GM19099 (cell line): ENCODE measurements around the gene KIF16B.

Experiments used
- POLR2A ChIP-seq: IDR thresholded peaks from 3 replicates; pipeline ENCODE4 v1.6.1; 2011; ENCODE audit warnings: low read depth; ENCODE audit not compliant: insufficient read length; ENCODE audit errors: extremely low read depth

Gene KIF16B

GRCh38 chr20:16573001-16573965 lies at the start of gene KIF16B:
KIF16B (minus strand) TSS chr20:16573448; CDS start chr20:16573275, 173 bp downstream.
- TF ChIP-seq POLR2A = peak; percentile 26

GRCh38 chr20:16622501-16622900 lies 49.3 kb upstream of the KIF16B start:
- TF ChIP-seq POLR2A = no peak

GRCh38 chr20:16621435-16622141 lies 48.3 kb upstream of the KIF16B start:
- no peak for TF ChIP-seq POLR2A

DNA sequence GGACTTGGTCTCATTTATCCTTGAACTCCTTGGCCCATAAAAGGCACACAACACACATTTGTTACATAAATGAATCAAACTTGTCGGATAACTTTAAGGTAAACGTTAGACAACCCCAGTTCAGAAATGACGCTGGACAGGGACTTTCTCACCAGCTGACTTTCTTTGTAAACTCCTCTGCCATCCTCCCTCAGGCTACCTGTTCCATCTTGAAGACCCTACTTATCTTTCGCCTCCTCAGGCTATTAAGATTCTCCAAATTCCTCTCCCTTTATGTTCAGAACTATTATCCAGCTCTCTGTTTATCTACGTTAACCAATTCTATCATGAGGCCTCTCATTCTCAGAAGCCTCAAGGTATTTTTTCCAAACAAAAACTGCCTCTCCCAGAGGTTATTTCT lies 47.7 kb upstream of the KIF16B start:
- no peak for TF ChIP-seq POLR2A

GRCh38 chr20:16619953-16620352 lies 46.7 kb upstream of the KIF16B start:
- no peak for TF ChIP-seq POLR2A

DNA sequence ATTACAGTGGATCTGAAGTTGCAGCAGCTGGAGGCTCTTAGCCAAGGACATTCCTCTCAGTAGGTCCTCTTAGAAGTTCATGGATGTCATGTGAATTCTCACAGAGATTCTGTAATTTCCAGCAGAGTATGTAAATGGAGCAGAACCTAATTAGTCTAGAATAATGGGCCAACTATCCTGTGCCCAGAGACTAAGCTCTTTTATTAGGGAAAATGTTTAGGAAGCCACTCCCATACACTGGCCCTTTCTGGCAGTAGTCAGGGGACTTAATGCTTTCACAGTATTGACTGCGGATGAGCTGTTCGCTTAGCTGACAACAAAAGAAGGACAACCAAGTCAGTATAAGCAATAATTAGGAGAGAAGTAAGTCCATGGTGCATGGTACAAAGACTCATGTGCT lies 43.8 kb upstream of the KIF16B start:
- TF ChIP-seq POLR2A = no peak

DNA sequence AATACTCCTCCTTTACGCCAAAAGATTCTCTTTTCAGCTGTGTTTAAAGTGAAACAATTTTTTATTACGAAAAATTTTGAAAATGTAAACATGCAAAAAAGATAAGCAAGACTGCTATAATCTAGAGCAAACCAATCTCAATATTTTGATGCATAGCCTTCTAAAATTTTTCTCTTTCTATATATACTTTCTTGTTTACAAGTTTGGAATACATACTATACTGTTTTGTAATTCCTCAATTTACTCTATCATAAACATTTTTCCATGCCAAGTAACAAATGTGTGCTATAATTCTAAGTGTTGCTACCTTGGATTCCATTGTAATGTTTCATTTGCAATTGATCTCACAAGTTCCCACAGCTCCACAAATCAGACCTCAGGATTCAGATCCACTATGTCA lies 43.1 kb upstream of the KIF16B start:
- TF ChIP-seq POLR2A = no peak

GRCh38 chr20:16615199-16615598 lies 42.0 kb upstream of the KIF16B start:
- TF ChIP-seq POLR2A = no peak

GRCh38 chr20:16613954-16614353 lies 40.7 kb upstream of the KIF16B start:
- no peak for TF ChIP-seq POLR2A

DNA sequence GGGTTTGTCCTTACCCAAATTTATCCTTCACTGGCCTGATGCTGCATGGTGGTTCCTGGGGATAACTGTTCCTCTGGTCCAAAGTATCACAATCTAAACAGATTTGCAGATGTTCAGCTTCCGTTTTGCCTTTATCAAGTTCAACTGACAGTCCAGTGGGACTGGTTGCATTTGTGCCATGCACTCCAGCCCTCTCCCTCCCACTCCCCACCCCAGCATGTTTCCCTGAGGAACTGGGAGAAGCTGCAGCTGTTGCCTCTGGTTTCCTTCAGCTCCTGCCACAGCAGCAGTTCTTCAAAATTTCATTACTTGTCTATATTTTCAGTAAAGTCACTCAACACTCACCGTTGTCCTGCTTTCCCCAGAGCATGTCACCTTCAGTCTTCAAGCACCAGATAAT lies 39.5 kb upstream of the KIF16B start:
- no peak for TF ChIP-seq POLR2A

DNA sequence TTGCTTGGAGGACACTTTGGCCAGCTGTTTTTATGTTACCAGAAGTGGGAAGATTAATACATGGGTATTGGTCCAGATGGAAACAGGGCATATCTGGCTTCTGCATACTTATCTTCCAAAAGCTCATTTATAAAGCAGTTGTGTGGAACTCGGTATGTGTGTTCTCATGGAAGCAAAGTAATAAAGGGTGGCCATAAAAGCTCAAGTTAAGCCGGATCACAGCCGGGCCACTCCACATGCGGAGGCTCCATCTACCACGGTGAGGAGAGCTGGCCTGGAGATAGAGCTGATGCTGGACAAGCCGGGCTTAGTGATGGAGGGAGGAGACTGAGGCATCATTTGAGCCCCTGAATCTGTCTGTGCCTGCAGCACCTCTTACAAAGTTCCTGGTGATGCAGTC lies 38.6 kb upstream of the KIF16B start:
- TF ChIP-seq POLR2A = no peak

DNA sequence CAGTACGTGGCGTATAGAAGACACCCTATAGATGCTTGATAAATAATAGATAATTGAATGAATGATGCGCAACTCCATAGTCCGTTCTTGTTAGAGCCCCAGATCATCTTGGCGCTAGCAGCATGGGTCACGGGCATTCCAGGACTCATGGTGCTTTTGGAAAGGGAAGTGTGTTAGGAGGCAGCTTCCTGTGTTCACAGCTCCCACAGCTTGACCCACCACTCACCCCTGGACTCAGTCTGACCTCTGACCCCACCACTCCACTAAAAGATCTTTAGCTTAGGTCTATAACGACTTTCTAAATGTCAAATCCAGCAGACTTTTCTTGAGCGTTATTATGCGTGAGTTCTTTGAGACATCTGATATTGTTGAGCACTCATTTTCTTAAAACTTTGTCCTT lies 35.8 kb upstream of the KIF16B start:
- TF ChIP-seq POLR2A = no peak

- TF ChIP-seq POLR2A = no peak
Observed at GRCh38 chr20:16608277-16608650, 35.0 kb upstream of the KIF16B start.

DNA sequence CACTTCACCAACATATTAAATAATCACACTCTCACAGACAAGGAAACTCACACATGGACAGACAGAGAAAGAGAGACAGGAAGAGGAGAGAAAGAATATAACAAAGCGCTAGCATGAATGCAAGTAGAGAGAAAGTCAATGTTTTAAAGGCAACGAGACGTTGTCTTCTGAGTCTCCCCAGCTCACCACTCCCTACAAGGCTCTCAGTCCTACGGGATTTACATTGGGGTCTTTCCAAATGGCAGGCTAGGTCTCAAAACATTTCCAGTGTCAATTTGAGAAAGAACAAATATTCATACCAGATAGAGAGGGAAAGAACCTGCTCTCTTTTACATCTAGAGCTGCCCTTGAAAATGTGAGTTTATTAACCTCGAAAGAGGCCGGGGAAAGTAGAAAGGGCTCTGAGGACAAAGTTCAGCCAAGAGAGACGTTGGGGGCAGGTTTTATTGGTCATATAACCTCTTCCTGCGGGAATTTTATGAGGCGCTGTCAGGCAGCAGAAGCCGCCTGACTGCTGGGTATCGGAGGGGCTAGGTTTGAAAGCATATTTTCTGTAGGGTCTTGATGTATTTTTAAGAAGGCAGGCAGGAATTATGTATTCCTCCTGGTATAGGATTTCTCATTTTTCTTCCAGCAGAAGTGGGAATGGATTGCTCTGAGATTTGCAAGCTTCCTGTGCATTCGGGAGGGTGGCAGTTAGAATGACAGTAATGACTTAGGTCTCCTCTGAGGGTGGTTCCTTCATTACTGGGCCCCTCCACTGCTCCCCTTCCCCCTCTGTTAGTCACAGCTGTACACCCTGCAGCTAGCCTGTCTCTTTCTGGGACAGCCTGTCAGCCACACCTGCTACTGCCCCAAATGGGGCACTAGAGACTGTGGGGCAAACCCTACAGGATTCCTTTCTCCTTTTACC lies 34.4 kb upstream of the KIF16B start:
- no peak for TF ChIP-seq POLR2A
